Stimulated activated CD4-positive, alpha-beta T cell treated with anti-CD3 and anti-CD28 coated beads, TNF-alpha, amount 100 ng/mL, for 48 hours (primary cell): Measurements from ENCODE around the gene KCNQ1.
A peak's percentile ranks its signal among the peaks of the same experiment; 100 is the strongest.

Experiments
- DNase-seq, 3 donors: peaks; one replicate each; pipeline ENCODE4 v3.0.0-alpha.2; 2020; ENCODE audit warnings: low read depth in 3 of 3

Gene KCNQ1

GRCh38 chr11:2838676-2839294 lies 394.0 kb downstream of the KCNQ1 start:
- DNase-seq: no peak

DNA sequence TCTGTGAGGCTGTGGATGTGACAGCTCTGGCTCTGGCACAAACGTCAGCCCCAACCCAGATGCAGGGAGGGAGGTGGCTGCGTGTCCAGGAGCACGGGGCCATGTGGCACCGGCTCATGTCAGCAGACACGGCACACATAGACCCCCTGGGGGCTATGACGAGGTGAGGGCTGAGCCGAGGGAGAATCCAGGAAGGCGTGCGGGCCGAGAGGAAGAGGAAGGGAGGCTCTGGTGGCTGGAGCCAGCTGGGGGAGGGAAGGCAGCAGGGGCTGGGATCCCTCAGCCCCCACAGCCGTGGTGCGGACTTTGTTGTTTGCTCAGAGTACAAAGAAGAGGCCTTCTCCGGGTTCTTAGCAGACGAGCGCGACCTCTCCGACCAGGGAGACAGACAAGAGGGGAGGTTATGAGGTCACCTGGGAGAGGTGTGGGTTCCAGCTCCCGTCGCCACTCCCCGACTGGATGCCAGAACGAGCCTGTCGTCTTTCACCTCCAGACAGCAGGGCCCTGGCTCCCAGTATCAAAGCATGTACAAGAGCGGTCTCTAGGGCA lies 394.7 kb downstream of the KCNQ1 start:
- DNase-seq: no peak

DNA sequence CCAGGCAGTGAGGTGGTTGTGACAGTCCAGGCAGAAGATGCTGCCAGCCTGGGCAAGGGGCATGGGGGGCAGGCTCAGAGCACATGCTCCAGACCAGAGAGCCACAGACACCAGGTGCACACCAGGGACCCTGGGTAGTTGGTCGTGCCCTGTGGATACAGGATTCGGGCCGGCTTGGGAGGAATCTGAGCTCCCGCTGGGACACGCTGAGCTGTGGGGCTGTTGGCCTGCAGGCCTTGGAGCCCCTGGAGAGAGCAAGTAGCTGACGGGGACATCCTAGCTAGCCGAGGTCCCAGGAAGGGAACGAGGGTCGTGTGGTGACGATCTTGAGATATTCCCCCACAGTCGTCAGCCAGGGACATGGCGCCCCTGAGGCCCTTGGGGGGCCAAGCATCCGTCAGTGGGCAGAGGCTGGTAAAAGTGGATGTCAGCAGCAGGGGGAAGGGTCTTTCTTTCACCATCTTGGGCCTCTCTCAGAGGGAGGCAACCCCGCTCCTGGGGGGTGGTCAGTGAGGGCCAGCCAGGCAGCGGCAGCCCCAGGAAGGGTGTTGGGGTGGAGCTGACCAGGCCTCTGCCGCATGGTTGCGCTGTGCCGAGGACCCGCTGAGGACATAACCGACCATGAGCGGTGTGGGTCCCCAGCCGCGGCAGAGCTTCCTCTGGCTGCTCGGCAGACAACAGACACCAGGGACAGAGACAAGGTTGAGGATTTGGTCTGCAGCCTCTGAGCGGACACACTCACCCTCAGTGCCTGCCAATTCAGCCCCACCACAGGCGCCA lies 396.8 kb downstream of the KCNQ1 start:
- DNase-seq: no peak

DNA sequence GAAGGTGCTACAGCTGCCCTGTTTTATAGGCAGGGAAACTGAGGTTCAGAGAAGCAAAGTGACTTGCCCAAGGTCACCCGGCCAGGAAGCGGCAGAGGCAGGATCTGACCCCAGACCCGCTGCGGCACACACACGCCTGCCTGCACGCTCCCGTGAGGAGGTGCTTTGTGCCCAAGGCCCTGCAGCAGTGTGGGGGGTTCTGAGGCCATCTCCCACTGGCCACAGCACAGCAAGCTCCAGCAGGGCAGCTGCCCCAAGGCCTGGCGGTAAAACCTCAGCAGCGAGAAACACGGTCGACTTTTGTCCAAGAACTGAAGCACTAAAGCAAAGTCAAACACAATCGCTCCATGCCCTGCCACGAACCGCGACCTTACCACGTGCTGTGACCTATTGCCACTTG lies 398.1 kb downstream of the KCNQ1 start:
- DNase-seq: no peak

- DNase-seq: no peak
Measured at GRCh38 chr11:2843551-2843950, 398.7 kb downstream of the KCNQ1 start.

DNA sequence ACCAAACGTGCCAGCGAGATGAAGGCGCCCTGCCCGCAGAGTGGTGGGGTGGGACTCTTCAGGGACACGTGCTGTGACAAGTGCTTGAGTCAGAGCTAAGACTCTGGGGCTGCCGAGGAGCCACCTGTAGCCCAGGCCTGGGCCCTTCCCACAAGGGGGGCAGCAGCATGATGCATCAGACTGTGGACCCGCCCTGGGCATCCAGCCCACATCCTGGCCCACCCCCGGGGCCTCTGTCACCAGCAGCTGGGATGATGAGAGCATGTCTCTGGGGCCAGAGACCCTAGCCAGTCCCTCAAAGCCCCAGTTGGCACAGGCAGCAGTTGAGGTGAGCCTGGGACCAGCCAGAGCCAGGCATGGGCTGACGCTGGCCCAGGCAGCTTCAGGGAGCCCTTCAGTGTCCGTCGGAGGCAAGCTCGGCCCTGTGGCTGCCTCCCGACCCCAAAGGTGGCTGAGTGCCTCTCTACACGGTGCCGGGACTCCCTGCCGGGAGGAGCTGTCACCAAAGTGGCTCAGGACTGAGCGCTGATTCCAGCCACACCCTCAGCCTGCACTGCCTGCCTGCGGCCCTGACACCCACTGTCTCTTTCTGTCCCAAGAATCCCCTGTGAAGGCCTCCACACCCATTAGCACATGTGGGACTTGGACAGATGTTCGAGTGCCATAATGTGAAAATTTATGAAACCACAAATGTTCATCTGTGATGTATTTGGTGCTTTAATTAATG lies 399.5 kb downstream of the KCNQ1 start:
- no peak for DNase-seq

DNA sequence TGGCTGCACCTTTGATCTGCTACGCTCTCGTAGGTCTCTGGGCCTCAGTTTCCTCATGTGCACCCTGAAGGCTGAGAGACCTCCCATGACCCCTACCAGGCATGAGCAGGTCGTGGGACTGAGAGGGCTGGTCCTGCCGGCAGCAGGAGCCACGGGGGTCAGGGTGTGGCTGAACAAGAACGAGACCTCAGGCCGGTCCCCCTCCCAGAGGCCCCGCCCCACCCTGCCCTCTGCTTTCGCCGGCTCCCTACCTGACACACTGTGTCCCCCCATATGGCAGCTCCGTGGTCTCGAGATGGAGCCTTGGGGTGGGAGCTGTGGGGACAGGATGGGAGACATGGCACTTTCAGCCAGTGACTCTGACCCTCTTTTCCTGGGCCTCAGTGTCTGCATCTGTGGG lies 400.2 kb downstream of the KCNQ1 start:
- no peak for DNase-seq

DNA sequence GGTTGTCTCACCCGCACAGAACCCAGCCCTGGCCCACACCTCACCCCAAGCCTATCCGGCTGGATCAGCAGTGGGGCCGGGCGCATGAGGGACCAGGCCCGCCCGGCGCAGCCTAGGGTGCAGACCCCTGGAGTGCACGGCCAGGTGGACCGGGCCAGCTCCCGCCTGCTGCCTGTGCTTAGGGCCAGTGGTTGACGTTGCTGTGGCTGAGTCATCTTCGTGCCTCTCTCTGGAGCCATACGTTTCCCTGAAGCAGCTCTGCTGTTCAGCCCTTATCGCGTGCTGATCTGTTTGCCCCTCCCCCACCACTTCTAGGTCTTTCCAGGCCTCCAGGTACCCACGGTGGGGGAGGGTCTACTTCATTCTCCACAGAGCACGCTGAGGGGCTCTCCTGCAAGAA lies 401.2 kb downstream of the KCNQ1 start:
- DNase-seq: no peak

GRCh38 chr11:2846470-2846869 lies 401.7 kb downstream of the KCNQ1 start:
- DNase-seq: no peak

DNA sequence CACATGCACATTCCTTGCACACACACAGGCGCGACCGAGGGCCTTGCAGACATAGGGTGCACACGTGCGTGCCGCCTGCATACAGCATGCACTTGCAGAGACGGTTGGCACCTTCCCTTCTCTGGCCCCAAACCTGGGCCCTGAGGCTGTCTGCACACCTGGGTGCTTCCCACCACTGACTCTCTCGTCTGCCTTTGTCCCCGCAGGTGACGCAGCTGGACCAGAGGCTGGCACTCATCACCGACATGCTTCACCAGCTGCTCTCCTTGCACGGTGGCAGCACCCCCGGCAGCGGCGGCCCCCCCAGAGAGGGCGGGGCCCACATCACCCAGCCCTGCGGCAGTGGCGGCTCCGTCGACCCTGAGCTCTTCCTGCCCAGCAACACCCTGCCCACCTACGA lies 402.8 kb downstream of the KCNQ1 start:
- DNase-seq: no peak

DNA sequence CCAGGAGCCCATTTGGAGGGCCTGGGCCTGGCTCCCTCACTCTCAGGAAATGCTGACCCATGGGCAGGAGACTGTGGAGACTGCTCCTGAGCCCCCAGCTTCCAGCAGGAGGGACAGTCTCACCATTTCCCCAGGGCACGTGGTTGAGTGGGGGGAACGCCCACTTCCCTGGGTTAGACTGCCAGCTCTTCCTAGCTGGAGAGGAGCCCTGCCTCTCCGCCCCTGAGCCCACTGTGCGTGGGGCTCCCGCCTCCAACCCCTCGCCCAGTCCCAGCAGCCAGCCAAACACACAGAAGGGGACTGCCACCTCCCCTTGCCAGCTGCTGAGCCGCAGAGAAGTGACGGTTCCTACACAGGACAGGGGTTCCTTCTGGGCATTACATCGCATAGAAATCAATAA lies 403.7 kb downstream of the KCNQ1 start:
- DNase-seq: no peak

DNA sequence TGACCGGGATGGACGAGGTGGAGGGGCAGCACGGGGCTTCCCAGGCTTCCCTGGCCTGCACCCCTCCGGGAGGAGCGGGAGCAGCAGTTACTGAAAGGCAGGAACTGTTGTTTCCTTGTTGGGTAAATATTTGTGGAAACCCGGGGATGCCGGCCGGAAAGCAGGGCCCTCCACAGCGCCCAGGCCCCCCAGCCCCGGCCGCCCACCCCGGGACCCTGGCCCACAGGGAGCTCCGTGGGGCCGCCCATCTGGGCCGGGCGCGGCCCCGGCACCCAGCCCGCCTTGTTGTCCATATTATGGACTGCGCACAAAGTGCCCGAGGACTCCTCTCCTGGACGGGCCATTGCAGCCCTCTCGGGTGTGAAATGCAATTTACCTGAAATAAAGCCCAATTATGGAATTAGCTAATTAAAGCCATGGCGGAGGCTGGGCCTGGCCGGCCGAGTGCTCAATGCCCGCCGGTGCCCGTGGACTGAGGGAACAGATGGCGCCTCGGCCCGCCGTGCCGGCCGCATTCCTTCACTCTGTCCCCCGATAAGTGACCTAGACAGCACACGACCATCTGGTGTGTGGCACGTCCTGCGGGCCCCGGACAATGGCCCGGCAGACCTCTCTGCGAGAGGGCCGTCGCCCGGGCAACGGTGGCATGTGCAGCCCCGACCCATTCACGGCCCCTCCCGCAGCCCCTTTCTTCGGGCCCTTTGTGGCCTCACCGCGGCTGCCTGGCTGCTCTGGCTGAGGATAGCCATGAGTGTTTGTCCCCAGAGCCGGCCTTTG lies 405.4 kb downstream of the KCNQ1 start:
- DNase-seq: no peak

DNA sequence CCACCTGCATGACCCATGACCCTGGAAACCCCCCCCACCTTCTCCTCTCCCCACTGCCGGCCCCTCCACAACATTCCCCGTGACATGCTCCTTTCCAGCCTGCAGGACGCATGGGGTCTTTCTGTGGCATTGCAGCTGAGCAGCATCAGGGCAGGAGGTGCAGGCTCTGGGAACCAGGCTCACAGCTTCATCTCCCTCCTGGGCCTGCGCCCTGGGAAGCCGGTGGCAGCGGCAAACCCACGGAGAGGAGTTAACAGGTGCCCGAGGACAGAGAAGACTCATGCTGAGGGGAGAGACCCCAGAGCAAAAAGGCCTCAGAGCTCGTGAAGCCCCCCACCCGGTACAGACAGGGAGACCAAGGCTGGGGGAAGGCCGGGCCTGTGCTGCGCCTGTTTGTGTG lies 408.6 kb downstream of the KCNQ1 start:
- DNase-seq: no peak

DNA sequence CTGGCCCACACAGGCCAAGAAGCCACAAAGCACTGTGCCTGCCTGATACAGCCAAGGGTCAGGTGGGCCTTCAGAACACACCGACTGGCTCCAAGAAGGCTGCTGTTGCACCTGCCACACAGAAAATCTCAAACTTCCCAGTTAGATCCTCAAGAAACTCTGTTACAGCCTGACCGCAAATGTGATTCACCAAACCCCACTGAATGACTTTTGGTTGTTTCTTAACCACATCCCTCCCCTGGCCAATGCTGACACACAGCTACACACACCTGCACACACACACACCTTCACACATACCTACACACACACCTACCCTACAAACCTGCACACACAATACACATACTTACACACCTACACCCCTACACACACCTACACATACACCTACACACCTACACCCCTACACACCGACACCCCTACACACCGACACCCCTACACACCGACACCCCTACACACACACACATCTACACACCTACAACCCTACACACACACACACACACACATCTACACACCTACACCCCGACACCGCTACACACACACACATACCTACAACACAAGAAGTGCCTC lies 409.3 kb downstream of the KCNQ1 start:
- DNase-seq: no peak

- DNase-seq: no peak
Measured at GRCh38 chr11:2855162-2855561, 410.4 kb downstream of the KCNQ1 start.

GRCh38 chr11:2857276-2857675 lies 412.5 kb downstream of the KCNQ1 start:
- DNase-seq: no peak

- DNase-seq: no peak
Measured at GRCh38 chr11:2857918-2858317, 413.1 kb downstream of the KCNQ1 start.

DNA sequence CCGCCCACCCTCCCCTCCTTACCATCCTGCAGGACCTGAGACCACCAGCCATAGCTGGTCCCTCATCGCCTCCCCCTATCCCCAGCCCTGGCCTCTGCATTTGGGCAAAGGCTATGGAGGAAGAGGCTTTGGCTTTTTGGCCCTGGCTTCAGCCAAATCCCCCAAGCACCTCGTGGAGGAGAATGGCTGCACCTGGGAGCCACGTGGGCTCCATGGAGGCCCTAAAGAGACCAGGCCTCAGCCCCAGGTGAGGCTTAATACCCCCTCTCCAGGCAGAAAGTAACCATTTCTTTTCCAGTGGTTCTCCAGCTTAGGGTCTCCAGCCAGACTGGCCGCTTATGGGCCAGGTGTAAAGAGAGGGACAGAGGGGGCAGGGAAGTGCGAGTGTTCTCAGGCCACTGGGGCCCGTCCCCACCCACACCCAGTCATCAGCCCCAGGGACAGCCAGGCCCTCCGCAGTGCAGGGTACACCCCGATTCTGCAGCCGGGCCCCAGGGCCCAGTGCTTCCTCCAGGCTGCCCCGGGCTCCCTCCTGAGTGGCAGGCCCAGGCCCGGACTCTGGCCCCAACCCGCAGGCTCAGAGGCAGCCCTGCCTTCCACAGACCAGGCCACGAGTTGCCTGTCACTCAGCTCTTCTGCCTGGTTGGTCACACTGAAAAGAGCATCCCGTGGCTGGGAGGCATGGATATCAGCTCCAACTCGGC lies 414.3 kb downstream of the KCNQ1 start:
- no peak for DNase-seq

GRCh38 chr11:2859699-2860037 lies 414.9 kb downstream of the KCNQ1 start:
- DNase-seq: no peak

DNA sequence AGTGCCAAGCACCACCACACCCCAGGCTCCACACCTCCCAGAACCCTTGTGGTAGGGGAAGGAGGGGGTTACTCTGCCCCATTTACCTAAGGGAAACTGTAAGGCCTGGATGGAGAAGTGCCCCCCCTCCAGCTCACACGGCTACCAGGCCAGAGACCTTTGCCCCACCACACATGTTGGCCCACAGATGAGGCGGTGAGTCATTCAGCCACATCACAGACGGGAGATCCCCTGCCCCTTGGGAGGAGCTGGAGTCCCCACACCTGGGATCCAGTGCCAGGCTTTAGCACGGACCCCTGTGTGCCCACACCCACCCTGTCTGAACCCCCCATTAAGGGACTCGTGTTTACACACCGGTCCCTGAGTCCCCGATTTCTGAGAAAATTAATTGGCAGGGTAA lies 415.8 kb downstream of the KCNQ1 start:
- DNase-seq: peak in 1 of 3 donors; percentile 22
